GM23338 (cell line): ENCODE data around the gene COMMD10. TPM values are rescaled to one million over a fixed set of nuclear protein-coding genes. Genes with fewer than 3 reads are reported as not detected.

Experiments used
- ATAC-seq: fragments of 200-7000 bp; cut with Tn5 transposase; 3 replicates; pipeline ENCODE4 v1.9.1; 2020
- DNase-seq: peaks from one replicate; pipeline ENCODE4 v3.0.0-alpha.2; 2015; ENCODE audit warnings: low spot score
- H2AFZ ChIP-seq: fragments of 200-600 bp; sonication (generic); 2 replicates; pipeline ENCODE4 v1.8.0; 2016; ENCODE audit warnings: antibody characterized with exemption, mild to moderate bottlenecking, moderate library complexity
- H3F3A ChIP-seq: fragments of 200-600 bp; sonication (generic); replicated peaks from 2 replicates; pipeline ENCODE4 v1.8.0; 2017; ENCODE audit warnings: antibody characterized with exemption, mixed run types, low read depth
- H3K27ac ChIP-seq: fragments of 200-600 bp; sonication (generic); 2 replicates; pipeline ENCODE4 v1.6.1; 2016; ENCODE audit warnings: low read depth
- H3K27me3 ChIP-seq: fragments of 200-600 bp; sonication (generic); 2 replicates; pipeline ENCODE4 v1.8.0; 2016; ENCODE audit warnings: mild to moderate bottlenecking, mixed run types, moderate library complexity; ENCODE audit not compliant: insufficient read depth
- H3K36me3 ChIP-seq: fragments of 200-600 bp; sonication (generic); 2 replicates; pipeline ENCODE4 v1.8.0; 2016; ENCODE audit warnings: mild to moderate bottlenecking; ENCODE audit not compliant: insufficient read depth
- H3K4me1 ChIP-seq: fragments of 200-600 bp; sonication (generic); 2 replicates; pipeline ENCODE4 v1.8.0; 2016; ENCODE audit warnings: mild to moderate bottlenecking, moderate library complexity; ENCODE audit not compliant: insufficient read depth
- H3K4me2 ChIP-seq: fragments of 200-600 bp; sonication (generic); 2 replicates; pipeline ENCODE4 v1.7.1; 2017; ENCODE audit warnings: mixed run types
- H3K4me3 ChIP-seq: fragments of 200-600 bp; sonication (generic); 2 replicates; pipeline ENCODE4 v1.6.1; 2016; ENCODE audit warnings: mixed run types
- H3K79me2 ChIP-seq: fragments of 200-600 bp; sonication (generic); replicated peaks from 2 replicates; pipeline ENCODE4 v1.8.0; 2017; ENCODE audit warnings: mild to moderate bottlenecking; ENCODE audit not compliant: insufficient read depth
- H3K9me2 ChIP-seq: fragments of 200-600 bp; sonication (generic); 2 replicates; pipeline ENCODE4 v1.8.0; 2017; ENCODE audit not compliant: insufficient read depth
- H4K20me1 ChIP-seq: fragments of 200-600 bp; sonication (generic); replicated peaks from 2 replicates; pipeline ENCODE4 v1.8.0; 2017; ENCODE audit warnings: mild to moderate bottlenecking; ENCODE audit not compliant: insufficient read depth
- H3K27ac Mint-ChIP-seq: 2 replicates; pipeline ENCODE4 v1.8.0; 2020; ENCODE audit warnings: inconsistent platforms, mild to moderate bottlenecking, moderate library complexity, mixed read lengths
- H3K27me3 Mint-ChIP-seq: 3 replicates; pipeline ENCODE4 v1.8.0; 2022; ENCODE audit warnings: low read depth, mild to moderate bottlenecking, moderate library complexity, mixed read lengths, inconsistent platforms; ENCODE audit not compliant: insufficient read depth, poor library complexity
- H3K36me3 Mint-ChIP-seq: 3 replicates; pipeline ENCODE4 v1.8.0; 2021; ENCODE audit warnings: low read depth, mild to moderate bottlenecking, inconsistent platforms, moderate library complexity, mixed read lengths
- H3K4me1 Mint-ChIP-seq: 3 replicates; pipeline ENCODE4 v1.8.0; 2020; ENCODE audit warnings: mild to moderate bottlenecking, inconsistent platforms, mixed read lengths
- H3K4me3 Mint-ChIP-seq: 3 replicates; pipeline ENCODE4 v1.8.0; 2021; ENCODE audit warnings: moderate library complexity, mild to moderate bottlenecking, inconsistent platforms, mixed read lengths
- H3K9me3 Mint-ChIP-seq: 3 replicates; pipeline ENCODE4 v1.8.0; 2020; ENCODE audit warnings: moderate library complexity, mild to moderate bottlenecking, inconsistent platforms, mixed read lengths
- CREB1 ChIP-seq: fragments of 250-450 bp; sonication (Bioruptor Pico); IDR thresholded peaks from 2 replicates; pipeline ENCODE4 v1.5.0; 2020; ENCODE audit warnings: low read depth, mild to moderate bottlenecking, moderate library complexity
- CTCF ChIP-seq, 2 experiments: fragments of 200-600 bp in 1 of 2; sonication (generic) in 1 of 2; conservative IDR thresholded peaks; 2 replicates each; pipeline versions ENCODE4 v1.5.1 to v1.6.1; 2016 to 2017; ENCODE audit warnings: antibody characterized with exemption in 2 of 2, low read depth in 2 of 2, mild to moderate bottlenecking in 2 of 2, moderate library complexity in 1 of 2
- EZH2 ChIP-seq: fragments of 200-600 bp; sonication (generic); IDR thresholded peaks from one replicate; pipeline ENCODE4 v1.8.0; 2017; ENCODE audit warnings: antibody characterized with exemption, mild to moderate bottlenecking, low read depth; ENCODE audit not compliant: unreplicated experiment
- EZH2phosphoT487 ChIP-seq: fragments of 200-600 bp; sonication (generic); IDR thresholded peaks from one replicate; pipeline ENCODE4 v1.8.1; 2018; ENCODE audit warnings: antibody characterized with exemption; ENCODE audit not compliant: unreplicated experiment
- JUNB ChIP-seq: IDR thresholded peaks from one replicate; pipeline ENCODE4 v1.6.1; 2016; ENCODE audit warnings: antibody characterized with exemption; ENCODE audit not compliant: unreplicated experiment
- NANOG ChIP-seq: IDR thresholded peaks from 2 replicates; pipeline ENCODE4 v1.6.1; 2016; ENCODE audit warnings: antibody characterized with exemption, borderline replicate concordance
- REST ChIP-seq: IDR thresholded peaks from one replicate; pipeline ENCODE4 v1.6.1; 2018; ENCODE audit warnings: antibody characterized with exemption; ENCODE audit not compliant: unreplicated experiment
- STAT1 ChIP-seq: IDR thresholded peaks from one replicate; pipeline ENCODE4 v1.6.1; 2016; ENCODE audit warnings: antibody characterized with exemption; ENCODE audit not compliant: unreplicated experiment
- ZNF114 ChIP-seq: fragments of 250-450 bp; sonication (Bioruptor Pico); IDR thresholded peaks from 2 replicates; pipeline ENCODE4 v1.5.0; 2020; ENCODE audit warnings: mild to moderate bottlenecking, moderate library complexity
- ZNF331 ChIP-seq: fragments of 250-450 bp; sonication (Bioruptor Pico); IDR thresholded peaks from 2 replicates; pipeline ENCODE4 v1.5.0; 2020; ENCODE audit warnings: low read depth, mild to moderate bottlenecking, moderate library complexity
- ZNF462 ChIP-seq: fragments of 250-450 bp; sonication (Bioruptor Pico); IDR thresholded peaks from 2 replicates; pipeline ENCODE4 v1.5.0; 2020; ENCODE audit warnings: mild to moderate bottlenecking, moderate library complexity
- polyA plus RNA-seq: library from polyadenylated mRNA; unstranded; fragments of >200 nt; fragmentation: Nextera tagmentation; extraction: Ambion mirVana; gene quantifications from 2 replicates; pipeline ENCODE4 v1.2.1, GENCODE V29; 2016
- total RNA-seq: library from RNA; depleted of rRNA; stranded (reverse); fragments of >200 nt; shearing (Covaris generic); gene quantifications from 2 replicates; pipeline ENCODE4 v1.2.3, GENCODE V29; 2014
- TF ChIP-seq, protein P1 (sequence below): IDR thresholded peaks from 2 replicates; pipeline ENCODE4 v1.6.1; 2016; ENCODE audit warnings: antibody characterized with exemption

COMMD10 gene
- total and polyA plus RNA-seq, 2 experiments from 2014 or later = 58.5 to 84.0 TPM

- ATAC-seq (no peak), DNase-seq (no peak)
- Histone ChIP-seq H3K27me3 (no peaks in the 10 kb centered on the region), H3K4me2 (no peak overlapping the region), H2AFZ (no peak overlapping the region), H3K4me1 (no peaks in the 10 kb centered on the region), H4K20me1 (peaks cover 8% of the 10 kb centered on the region), H3K79me2 (no peaks in the 10 kb centered on the region), H3F3A (no peaks in the 10 kb centered on the region), H3K9me2 (no peaks in the 10 kb centered on the region), H3K36me3 (no peaks in the 10 kb centered on the region), H3K27ac (no peak overlapping the region), H3K4me3 (no peak overlapping the region)
- Mint-ChIP-seq H3K36me3 (no peaks in the 10 kb centered on the region), H3K4me1 (no peaks in the 10 kb centered on the region), H3K27me3 (peaks cover 2% of the 10 kb centered on the region), H3K4me3 (no peak overlapping the region), H3K9me3 (no peaks in the 10 kb centered on the region), H3K27ac (no peak overlapping the region)
- TF ChIP-seq STAT1 = no peak
- no peak for TF ChIP-seq EZH2
- no peak for TF ChIP-seq JUNB
- TF ChIP-seq REST = no peak
- no peak for TF ChIP-seq NANOG
- no peak for TF ChIP-seq ZNF331
- TF ChIP-seq ZNF462 = no peak
- no peak for TF ChIP-seq EZH2phosphoT487
- no peak for TF ChIP-seq CREB1 (CRISPR knock-in tag)
- no peak for TF ChIP-seq ZNF114 (CRISPR knock-in tag)
- TF ChIP-seq, protein P1, sequence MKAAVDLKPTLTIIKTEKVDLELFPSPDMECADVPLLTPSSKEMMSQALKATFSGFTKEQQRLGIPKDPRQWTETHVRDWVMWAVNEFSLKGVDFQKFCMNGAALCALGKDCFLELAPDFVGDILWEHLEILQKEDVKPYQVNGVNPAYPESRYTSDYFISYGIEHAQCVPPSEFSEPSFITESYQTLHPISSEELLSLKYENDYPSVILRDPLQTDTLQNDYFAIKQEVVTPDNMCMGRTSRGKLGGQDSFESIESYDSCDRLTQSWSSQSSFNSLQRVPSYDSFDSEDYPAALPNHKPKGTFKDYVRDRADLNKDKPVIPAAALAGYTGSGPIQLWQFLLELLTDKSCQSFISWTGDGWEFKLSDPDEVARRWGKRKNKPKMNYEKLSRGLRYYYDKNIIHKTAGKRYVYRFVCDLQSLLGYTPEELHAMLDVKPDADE = no peak
- TF ChIP-seq CTCF (conservative IDR thresholded peaks at IDR 0.05; ENCODE audit: low read depth in 2 of 2) = no peak
These were observed 50.5 kb downstream of the COMMD10 start for GRCh38 chr5:116135344-116135743.
